ENCODE data around the gene TENM4. TPM values are rescaled to one million over a fixed set of nuclear protein-coding genes. Genes with fewer than 3 reads are reported as not detected.

TENM4 gene
- total and polyA plus RNA-seq, 2 of the 13 experiments (the other 11 are each of a cell fraction or from before 2014, with no cell fraction given): not detected

DNA sequence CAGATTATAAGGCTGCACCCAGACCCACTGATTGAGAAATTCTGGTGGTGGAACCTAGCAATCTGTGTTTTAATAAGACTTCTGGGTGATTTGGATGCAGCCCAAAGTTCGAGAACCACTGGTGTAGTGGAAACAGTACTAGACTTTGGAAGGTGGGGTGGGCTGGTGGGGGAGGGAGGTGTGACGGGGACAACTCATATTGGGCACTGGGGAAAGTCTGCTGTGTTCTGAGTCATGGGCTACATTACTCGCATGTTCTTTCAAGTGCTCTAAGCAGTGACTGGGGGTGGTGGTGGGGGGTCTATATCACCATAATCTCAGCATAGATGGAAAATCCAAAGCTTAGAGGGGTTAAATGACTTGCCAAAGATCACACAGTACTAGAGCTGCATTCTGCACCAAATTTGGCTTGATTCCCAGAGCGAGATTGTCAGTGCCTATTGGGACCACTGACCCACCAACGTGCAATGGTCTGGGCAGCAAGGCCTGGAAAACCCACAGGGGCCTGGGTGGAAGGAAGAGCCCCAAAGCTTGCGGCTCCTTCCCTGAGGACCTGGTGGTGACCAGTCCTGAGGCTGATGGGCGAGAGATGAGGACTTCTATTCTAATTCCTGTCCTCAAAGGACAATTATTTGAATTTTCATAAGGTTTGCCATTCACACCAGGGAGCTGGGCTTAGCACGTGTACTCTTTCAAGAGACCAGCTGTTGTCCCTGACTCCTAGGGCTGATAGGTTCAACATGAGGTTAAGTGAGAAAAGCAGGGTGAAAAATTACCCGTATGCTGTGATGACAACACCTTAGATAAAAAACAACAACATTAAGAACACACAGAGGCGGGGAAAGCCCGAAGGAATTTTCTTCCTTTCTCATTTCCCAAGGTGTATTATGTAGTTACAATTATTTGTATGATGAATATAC lies 788.6 kb downstream of the TENM4 start:
- Histone ChIP-seq H3K4me3 (replicated peaks in 1 of 3; ENCODE audit: insufficient read depth in 1 of 3, low read depth in 2 of 3, low read length in 3 of 3) (no peak overlapping the region), H3K9me3 (ENCODE audit: low read length) (no peaks in the 10 kb centered on the region), H3K27me3 (ENCODE audit: control insufficient read depth in 1 of 2, insufficient read depth in 2 of 2, low read length in 2 of 2) (peaks cover 2 to 9% of the 10 kb centered on the region in 2 experiments; a peak in 2 of 5 replicates), H3K4me1 (ENCODE audit: insufficient read depth, low read length) (no peaks in the 10 kb centered on the region), H3K4me2 (ENCODE audit: low read depth, low read length) (no peak overlapping the region), H2AFZ (ENCODE audit: low read length) (no peak overlapping the region), H3K9ac (ENCODE audit: insufficient read depth, low read depth, low read length) (no peak overlapping the region), H4K20me1 (ENCODE audit: insufficient read depth, low read length) (no peaks in the 10 kb centered on the region), H3K27ac (ENCODE audit: extremely low read length, insufficient read depth, low read length) (no peak overlapping the region), H3K79me2 (ENCODE audit: insufficient read depth, low read length) (no peaks in the 10 kb centered on the region), H3K36me3 (replicated peaks in 1 of 2; ENCODE audit: control insufficient read depth in 1 of 2, insufficient read depth in 2 of 2, low read length in 2 of 2) (no peaks in the 10 kb centered on the region)
- TF ChIP-seq, protein P1, sequence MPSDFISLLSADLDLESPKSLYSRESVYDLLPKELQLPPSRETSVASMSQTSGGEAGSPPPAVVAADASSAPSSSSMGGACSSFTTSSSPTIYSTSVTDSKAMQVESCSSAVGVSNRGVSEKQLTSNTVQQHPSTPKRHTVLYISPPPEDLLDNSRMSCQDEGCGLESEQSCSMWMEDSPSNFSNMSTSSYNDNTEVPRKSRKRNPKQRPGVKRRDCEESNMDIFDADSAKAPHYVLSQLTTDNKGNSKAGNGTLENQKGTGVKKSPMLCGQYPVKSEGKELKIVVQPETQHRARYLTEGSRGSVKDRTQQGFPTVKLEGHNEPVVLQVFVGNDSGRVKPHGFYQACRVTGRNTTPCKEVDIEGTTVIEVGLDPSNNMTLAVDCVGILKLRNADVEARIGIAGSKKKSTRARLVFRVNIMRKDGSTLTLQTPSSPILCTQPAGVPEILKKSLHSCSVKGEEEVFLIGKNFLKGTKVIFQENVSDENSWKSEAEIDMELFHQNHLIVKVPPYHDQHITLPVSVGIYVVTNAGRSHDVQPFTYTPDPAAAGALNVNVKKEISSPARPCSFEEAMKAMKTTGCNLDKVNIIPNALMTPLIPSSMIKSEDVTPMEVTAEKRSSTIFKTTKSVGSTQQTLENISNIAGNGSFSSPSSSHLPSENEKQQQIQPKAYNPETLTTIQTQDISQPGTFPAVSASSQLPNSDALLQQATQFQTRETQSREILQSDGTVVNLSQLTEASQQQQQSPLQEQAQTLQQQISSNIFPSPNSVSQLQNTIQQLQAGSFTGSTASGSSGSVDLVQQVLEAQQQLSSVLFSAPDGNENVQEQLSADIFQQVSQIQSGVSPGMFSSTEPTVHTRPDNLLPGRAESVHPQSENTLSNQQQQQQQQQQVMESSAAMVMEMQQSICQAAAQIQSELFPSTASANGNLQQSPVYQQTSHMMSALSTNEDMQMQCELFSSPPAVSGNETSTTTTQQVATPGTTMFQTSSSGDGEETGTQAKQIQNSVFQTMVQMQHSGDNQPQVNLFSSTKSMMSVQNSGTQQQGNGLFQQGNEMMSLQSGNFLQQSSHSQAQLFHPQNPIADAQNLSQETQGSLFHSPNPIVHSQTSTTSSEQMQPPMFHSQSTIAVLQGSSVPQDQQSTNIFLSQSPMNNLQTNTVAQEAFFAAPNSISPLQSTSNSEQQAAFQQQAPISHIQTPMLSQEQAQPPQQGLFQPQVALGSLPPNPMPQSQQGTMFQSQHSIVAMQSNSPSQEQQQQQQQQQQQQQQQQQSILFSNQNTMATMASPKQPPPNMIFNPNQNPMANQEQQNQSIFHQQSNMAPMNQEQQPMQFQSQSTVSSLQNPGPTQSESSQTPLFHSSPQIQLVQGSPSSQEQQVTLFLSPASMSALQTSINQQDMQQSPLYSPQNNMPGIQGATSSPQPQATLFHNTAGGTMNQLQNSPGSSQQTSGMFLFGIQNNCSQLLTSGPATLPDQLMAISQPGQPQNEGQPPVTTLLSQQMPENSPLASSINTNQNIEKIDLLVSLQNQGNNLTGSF (CRISPR knock-in tag; IDR thresholded peaks at IDR 0.05): no peak
- TF ChIP-seq TCF12 (IDR thresholded peaks at IDR 0.05): no peak
- no peak for TF ChIP-seq TCF12 (CRISPR knock-in tag; IDR thresholded peaks at IDR 0.05)
- no peak for TF ChIP-seq FOXO4 (CRISPR knock-in tag; conservative IDR thresholded peaks at IDR 0.05)
- no peak for TF ChIP-seq ZFP1 (CRISPR knock-in tag; IDR thresholded peaks at IDR 0.05)
- TF ChIP-seq ZNF3 (CRISPR knock-in tag; IDR thresholded peaks at IDR 0.05): no peak
- TF ChIP-seq ZNF350 (CRISPR knock-in tag; IDR thresholded peaks at IDR 0.05; ENCODE audit: borderline replicate concordance, low read depth): no peak
- no peak for TF ChIP-seq ATM (IDR thresholded peaks at IDR 0.05; ENCODE audit: borderline replicate concordance)
- TF ChIP-seq, protein P2, sequence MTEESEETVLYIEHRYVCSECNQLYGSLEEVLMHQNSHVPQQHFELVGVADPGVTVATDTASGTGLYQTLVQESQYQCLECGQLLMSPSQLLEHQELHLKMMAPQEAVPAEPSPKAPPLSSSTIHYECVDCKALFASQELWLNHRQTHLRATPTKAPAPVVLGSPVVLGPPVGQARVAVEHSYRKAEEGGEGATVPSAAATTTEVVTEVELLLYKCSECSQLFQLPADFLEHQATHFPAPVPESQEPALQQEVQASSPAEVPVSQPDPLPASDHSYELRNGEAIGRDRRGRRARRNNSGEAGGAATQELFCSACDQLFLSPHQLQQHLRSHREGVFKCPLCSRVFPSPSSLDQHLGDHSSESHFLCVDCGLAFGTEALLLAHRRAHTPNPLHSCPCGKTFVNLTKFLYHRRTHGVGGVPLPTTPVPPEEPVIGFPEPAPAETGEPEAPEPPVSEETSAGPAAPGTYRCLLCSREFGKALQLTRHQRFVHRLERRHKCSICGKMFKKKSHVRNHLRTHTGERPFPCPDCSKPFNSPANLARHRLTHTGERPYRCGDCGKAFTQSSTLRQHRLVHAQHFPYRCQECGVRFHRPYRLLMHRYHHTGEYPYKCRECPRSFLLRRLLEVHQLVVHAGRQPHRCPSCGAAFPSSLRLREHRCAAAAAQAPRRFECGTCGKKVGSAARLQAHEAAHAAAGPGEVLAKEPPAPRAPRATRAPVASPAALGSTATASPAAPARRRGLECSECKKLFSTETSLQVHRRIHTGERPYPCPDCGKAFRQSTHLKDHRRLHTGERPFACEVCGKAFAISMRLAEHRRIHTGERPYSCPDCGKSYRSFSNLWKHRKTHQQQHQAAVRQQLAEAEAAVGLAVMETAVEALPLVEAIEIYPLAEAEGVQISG (CRISPR knock-in tag; IDR thresholded peaks at IDR 0.05): no peak
- no peak for TF ChIP-seq SUZ12 (IDR thresholded peaks at IDR 0.05; ENCODE audit: low read depth, low read length)
- TF ChIP-seq, protein P3, sequence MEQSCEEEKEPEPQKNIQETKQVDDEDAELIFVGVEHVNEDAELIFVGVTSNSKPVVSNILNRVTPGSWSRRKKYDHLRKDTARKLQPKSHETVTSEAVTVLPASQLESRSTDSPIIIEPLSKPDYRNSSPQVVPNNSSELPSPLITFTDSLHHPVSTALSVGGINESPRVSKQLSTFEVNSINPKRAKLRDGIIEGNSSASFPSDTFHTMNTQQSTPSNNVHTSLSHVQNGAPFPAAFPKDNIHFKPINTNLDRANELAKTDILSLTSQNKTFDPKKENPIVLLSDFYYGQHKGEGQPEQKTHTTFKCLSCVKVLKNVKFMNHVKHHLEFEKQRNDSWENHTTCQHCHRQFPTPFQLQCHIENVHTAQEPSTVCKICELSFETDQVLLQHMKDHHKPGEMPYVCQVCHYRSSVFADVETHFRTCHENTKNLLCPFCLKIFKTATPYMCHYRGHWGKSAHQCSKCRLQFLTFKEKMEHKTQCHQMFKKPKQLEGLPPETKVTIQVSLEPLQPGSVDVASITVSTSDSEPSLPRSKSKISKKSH (CRISPR knock-in tag; IDR thresholded peaks at IDR 0.05; ENCODE audit: borderline replicate concordance): no peak
- no peak for TF ChIP-seq HMG20B (CRISPR knock-in tag; conservative IDR thresholded peaks at IDR 0.05)
- ATAC-seq (no peak), FAIRE-seq (no peak), DNase-seq (ENCODE audit: low spot score) (no peak)
- in situ Hi-C loops (cut with HindIII; ENCODE audit: extremely low pct_ligation_motif_present, low pct_unique_long_range_greater_than_20kb) (no loop called here), intact Hi-C loops (cut with micrococcal nuclease; ENCODE audit: unreplicated experiment) (no loop called here)
- ChIA-PET CTCF (ENCODE audit: low intra/inter-chr PET ratio, low total read pairs) (no interaction called here), POLR2A (no interaction called here)
- BruUV-seq (replicated peaks): no TSS peak
- 31% methylated on average over 10 of the region's 11 CpGs for WGBS (ENCODE audit: low lambda C conversion rate)

All from HepG2 (cell line).